K562 (cell line): ENCODE measurements around the gene XPA. TPM values are rescaled to one million over a fixed set of nuclear protein-coding genes. Genes with fewer than 3 reads are reported as not detected.
A peak's percentile ranks its signal among the peaks of the same experiment; 100 is the strongest.

Experiments used
- ATAC-seq: fragments of 200-7000 bp; cut with Tn5 transposase; 3 replicates; pipeline ENCODE4 v1.9.1; 2020; ENCODE audit warnings: moderate library complexity
- BruUV-seq: library from RNA; stranded (reverse); fragments of 400-500 nt; replicated peaks from 2 replicates; lab custom pipeline; 2021; lab: Mats Ljungman, UMichigan
- CTCF ChIA-PET: fragments of 300-600 bp; formaldehyde crosslinking; extraction: SDS; loops from one replicate; lab custom pipeline; 2021; ENCODE audit warnings: low intra/inter-chr PET ratio; lab: Yijun Ruan, JAX
- POLR2A ChIA-PET: fragments of 300-600, 350-650 bp; sonication (Branson Sonifier 250); formaldehyde crosslinking; extraction: SDS; loops from one replicate; lab custom pipeline; 2021; ENCODE audit warnings: antibody characterized with exemption, inconsistent platforms; lab: Yijun Ruan, JAX
- DNase-seq, 4 experiments: peaks; one replicate each; pipeline versions ENCODE4 v3.0.0 to v3.0.0-alpha.2; 2011 to 2018; ENCODE audit warnings: low spot score in 3 of 4, mixed read lengths in 3 of 4; ENCODE audit errors: extremely low read depth in 1 of 4
- FAIRE-seq: peaks from 2 replicates; lab custom pipeline; 2011; peaks lifted over from hg19 to GRCh38; lab: Jason Lieb, UNC
- H2AFZ ChIP-seq: 2 replicates; pipeline ENCODE4 v1.6.0; 2011; ENCODE audit warnings: low read depth, low read length, control low read depth, inconsistent platforms
- H3K27ac ChIP-seq: fragments of 200-600 bp; 3 replicates; pipeline ENCODE4 v1.8.0; 2011; ENCODE audit warnings: low read depth, mild to moderate bottlenecking, control low read depth, inconsistent platforms, low read length, moderate library complexity, mixed read lengths; ENCODE audit errors: extremely low read depth
- H3K27me3 ChIP-seq, 2 experiments: fragments of 300-600 bp in 1 of 2; 2 replicates in 1 of 2; 3 replicates in 1 of 2; pipeline versions ENCODE4 v1.6.0 to v1.8.0; 2011; ENCODE audit warnings: inconsistent platforms in 2 of 2, low read length in 2 of 2, mild to moderate bottlenecking in 1 of 2, mixed read lengths in 1 of 2, moderate library complexity in 1 of 2; ENCODE audit not compliant: control insufficient read depth in 2 of 2, insufficient read depth in 2 of 2
- H3K36me3 ChIP-seq: fragments of 300-600 bp; 3 replicates; pipeline ENCODE4 v1.8.0; 2011; ENCODE audit warnings: mild to moderate bottlenecking, low read length, inconsistent platforms; ENCODE audit not compliant: control insufficient read depth, insufficient read depth
- H3K4me1 ChIP-seq, 2 experiments: fragments of 200-600 bp in 1 of 2; replicated peaks in 1 of 2; 2 replicates in 1 of 2; 3 replicates in 1 of 2; pipeline versions ENCODE4 v1.5.1 to v1.8.0; 2011; ENCODE audit warnings: inconsistent platforms in 2 of 2, low read length in 2 of 2, mild to moderate bottlenecking in 1 of 2, mixed read lengths in 1 of 2, moderate library complexity in 1 of 2; ENCODE audit not compliant: control insufficient read depth in 2 of 2, insufficient read depth in 2 of 2
- H3K4me2 ChIP-seq: 2 replicates; pipeline ENCODE4 v1.6.1; 2011; ENCODE audit warnings: low read length, control low read depth, inconsistent platforms, mixed read lengths; ENCODE audit not compliant: insufficient read depth
- H3K4me3 ChIP-seq: fragments of 200-600 bp; sonication (generic), shearing (Covaris generic); 2 replicates; pipeline ENCODE4 v1.5.1; 2016; ENCODE audit warnings: control low read depth, inconsistent platforms
- H3K79me2 ChIP-seq: fragments of 200-600 bp; 3 replicates; pipeline ENCODE4 v1.8.0; 2011; ENCODE audit warnings: low read length, inconsistent platforms; ENCODE audit not compliant: control insufficient read depth, insufficient read depth
- H3K9ac ChIP-seq, 2 experiments: 2 replicates each; pipeline versions ENCODE4 v1.6.0 to v1.6.1; 2011; ENCODE audit warnings: low read depth in 2 of 2, low read length in 2 of 2, control low read depth in 1 of 2, inconsistent platforms in 1 of 2, mild to moderate bottlenecking in 1 of 2, mixed read lengths in 1 of 2; ENCODE audit not compliant: insufficient read depth in 1 of 2
- H3K9me1 ChIP-seq: one replicate; pipeline ENCODE4 v1.6.0; 2011; ENCODE audit warnings: inconsistent platforms, mild to moderate bottlenecking, low read length, moderate library complexity; ENCODE audit not compliant: control insufficient read depth, insufficient read depth
- H3K9me3 ChIP-seq: replicated peaks from 2 replicates; pipeline ENCODE4 v1.5.1; 2011; ENCODE audit warnings: low read depth, low read length, inconsistent platforms; ENCODE audit not compliant: control insufficient read depth, insufficient read depth
- H4K20me1 ChIP-seq: replicated peaks from 2 replicates; pipeline ENCODE4 v1.6.1; 2011; ENCODE audit warnings: low read length, inconsistent platforms, mixed read lengths; ENCODE audit not compliant: control insufficient read depth, insufficient read depth
- NR4A1 ChIP-seq, 2 experiments: fragments of 250-450 bp in 1 of 2; fragments of 450-650 bp in 1 of 2; sonication (Bioruptor Pico) in 1 of 2; IDR thresholded peaks; 2 replicates each; pipeline versions ENCODE4 v1.4.0 to v1.6.1; 2016 to 2020; ENCODE audit warnings: mild to moderate bottlenecking in 2 of 2, missing compliant biosample characterization in 1 of 2, missing genetic modification characterization in 1 of 2, moderate library complexity in 1 of 2
- POLR2G ChIP-seq: fragments of 200-400 bp; formaldehyde crosslinking; IDR thresholded peaks from 2 replicates; pipeline ENCODE4 v1.6.1; 2017; ENCODE audit warnings: low read depth, mild to moderate bottlenecking, antibody characterized with exemption, low read length, moderate library complexity
- ZNF232 ChIP-seq: sonication (generic); formaldehyde crosslinking; IDR thresholded peaks from 2 replicates; pipeline ENCODE4 v1.8.0; 2022; ENCODE audit warnings: mild to moderate bottlenecking, missing genetic modification reagents
- ZNF431 ChIP-seq: sonication (generic); formaldehyde crosslinking; IDR thresholded peaks from 2 replicates; pipeline ENCODE4 v1.8.0; 2022; ENCODE audit warnings: mild to moderate bottlenecking, missing genetic modification reagents
- ZNF589 ChIP-seq: fragments of 200-800 bp; sonication (Bioruptor generic); IDR thresholded peaks from 2 replicates; pipeline ENCODE4 v1.6.1; 2016; ENCODE audit warnings: low read depth, missing genetic modification characterization, missing compliant biosample characterization
- WGBS: fragments of 100-300 bp; shearing (Covaris generic); methylation state at CpG from one replicate; pipeline ENCODE4 v1.1.6; 2016; ENCODE audit warnings: low coverage, mixed read lengths; ENCODE audit not compliant: insufficient coverage; ENCODE audit errors: missing lambda C conversion rate; 5-methylcytosine and 5-hydroxymethylcytosine counted together
- in situ Hi-C: fragments of 300-500 bp; cut with MboI; formaldehyde crosslinking; loops from 4 replicates; pipeline ENCODE4 v1.15.0; 2018; ENCODE audit warnings: inconsistent platforms, mixed read lengths
- intact Hi-C: fragments of 100-400 bp; cut with micrococcal nuclease; formaldehyde crosslinking; loops from 2 replicates; pipeline ENCODE4 v1.14.2; 2022
- polyA plus RNA-seq, 8 experiments: library from polyadenylated mRNA; depleted of rRNA in 4 of 8; stranded (reverse) in 5 of 8; unstranded in 3 of 8; fragments of >200 nt; fragmentation: Nextera tagmentation in 2 of 8; fragmentation: Illumina TruSeq in 1 of 8; extraction: Ambion mirVana in 2 of 8; extraction: Trizol in 1 of 8; gene quantifications; 2 replicates each; pipeline versions ENCODE4 v1.2.1 to v1.2.3, GENCODE V29; 2011 to 2014; ENCODE audit warnings: inconsistent platforms in 1 of 8, missing spikeins in 1 of 8
- total RNA-seq, 7 experiments: library from RNA; depleted of rRNA in 6 of 7; stranded (reverse); fragments of >200 nt in 6 of 7; fragmentation: Illumina TruSeq in 2 of 7; extraction: Trizol in 2 of 7; gene quantifications; 2 replicates each; pipeline versions ENCODE4 v1.2.1 to v1.2.3, GENCODE V29; 2011 to 2021; ENCODE audit warnings: low replicate concordance in 1 of 7
- TF ChIP-seq, protein P1 (sequence below): IDR thresholded peaks from 3 replicates; pipeline ENCODE4 v1.6.1; 2011; ENCODE audit warnings: borderline replicate concordance, mild to moderate bottlenecking; ENCODE audit not compliant: insufficient read length, insufficient read depth
- TF ChIP-seq, protein P2 (sequence below), 3 experiments: fragments of 200-800 bp in 1 of 3; sonication (Bioruptor generic) in 1 of 3; sonication (generic) in 1 of 3; formaldehyde crosslinking in 1 of 3; IDR thresholded peaks; 2 replicates each; pipeline versions ENCODE4 v1.6.1 to v1.8.0; 2016 to 2022; ENCODE audit warnings: mild to moderate bottlenecking in 2 of 3, missing compliant biosample characterization in 2 of 3, missing genetic modification characterization in 2 of 3, missing genetic modification reagents in 1 of 3
- TF ChIP-seq, protein P3 (sequence below): sonication (generic); formaldehyde crosslinking; IDR thresholded peaks from 2 replicates; pipeline ENCODE4 v1.8.0; 2022; ENCODE audit warnings: missing genetic modification reagents, mild to moderate bottlenecking, borderline replicate concordance
- TF ChIP-seq, protein P4 (sequence below): fragments of 250-450 bp; sonication (Bioruptor Pico); IDR thresholded peaks from 2 replicates; pipeline ENCODE4 v1.9.0; 2021; ENCODE audit warnings: mild to moderate bottlenecking, inconsistent platforms

Gene XPA
- total and polyA plus RNA-seq, 9 of the 15 experiments (the other 6 are each of a cell fraction or from before 2014, with no cell fraction given) = 5.1 to 18.2 (median 14.1) TPM

DNA sequence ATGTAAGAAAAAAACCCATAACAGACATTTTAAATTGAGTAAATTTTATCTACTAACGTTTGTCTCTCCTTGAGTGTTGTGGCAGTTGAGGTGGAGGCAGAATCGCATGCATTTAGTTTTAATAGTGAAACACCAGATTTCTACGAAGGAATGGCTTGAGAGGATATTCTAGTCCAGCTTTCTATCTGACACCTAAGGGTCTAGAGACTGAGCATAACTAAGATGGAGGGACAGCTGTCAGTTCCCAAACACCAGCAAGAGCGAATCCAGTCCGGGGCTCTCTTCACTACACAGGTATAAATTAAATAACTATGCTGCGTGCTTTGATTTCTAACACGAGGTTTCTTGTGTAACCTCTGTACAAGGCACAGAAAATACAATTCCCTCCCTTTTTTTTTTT is 62.1 kb downstream of the XPA start (continued):
- TF ChIP-seq, protein P1, sequence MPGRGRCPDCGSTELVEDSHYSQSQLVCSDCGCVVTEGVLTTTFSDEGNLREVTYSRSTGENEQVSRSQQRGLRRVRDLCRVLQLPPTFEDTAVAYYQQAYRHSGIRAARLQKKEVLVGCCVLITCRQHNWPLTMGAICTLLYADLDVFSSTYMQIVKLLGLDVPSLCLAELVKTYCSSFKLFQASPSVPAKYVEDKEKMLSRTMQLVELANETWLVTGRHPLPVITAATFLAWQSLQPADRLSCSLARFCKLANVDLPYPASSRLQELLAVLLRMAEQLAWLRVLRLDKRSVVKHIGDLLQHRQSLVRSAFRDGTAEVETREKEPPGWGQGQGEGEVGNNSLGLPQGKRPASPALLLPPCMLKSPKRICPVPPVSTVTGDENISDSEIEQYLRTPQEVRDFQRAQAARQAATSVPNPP = no peak
- TF ChIP-seq, protein P2, sequence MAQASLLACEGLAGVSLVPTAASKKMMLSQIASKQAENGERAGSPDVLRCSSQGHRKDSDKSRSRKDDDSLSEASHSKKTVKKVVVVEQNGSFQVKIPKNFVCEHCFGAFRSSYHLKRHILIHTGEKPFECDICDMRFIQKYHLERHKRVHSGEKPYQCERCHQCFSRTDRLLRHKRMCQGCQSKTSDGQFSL (CRISPR knock-in tag; IDR thresholded peaks at IDR 0.05) = no peak
- TF ChIP-seq, protein P2 (tag; IDR thresholded peaks at IDR 0.05) = peak in 1 of 2 experiments; percentile 64; a peak in 2 of 4 replicates
- TF ChIP-seq, all 486 proteins: peak for 20

DNA sequence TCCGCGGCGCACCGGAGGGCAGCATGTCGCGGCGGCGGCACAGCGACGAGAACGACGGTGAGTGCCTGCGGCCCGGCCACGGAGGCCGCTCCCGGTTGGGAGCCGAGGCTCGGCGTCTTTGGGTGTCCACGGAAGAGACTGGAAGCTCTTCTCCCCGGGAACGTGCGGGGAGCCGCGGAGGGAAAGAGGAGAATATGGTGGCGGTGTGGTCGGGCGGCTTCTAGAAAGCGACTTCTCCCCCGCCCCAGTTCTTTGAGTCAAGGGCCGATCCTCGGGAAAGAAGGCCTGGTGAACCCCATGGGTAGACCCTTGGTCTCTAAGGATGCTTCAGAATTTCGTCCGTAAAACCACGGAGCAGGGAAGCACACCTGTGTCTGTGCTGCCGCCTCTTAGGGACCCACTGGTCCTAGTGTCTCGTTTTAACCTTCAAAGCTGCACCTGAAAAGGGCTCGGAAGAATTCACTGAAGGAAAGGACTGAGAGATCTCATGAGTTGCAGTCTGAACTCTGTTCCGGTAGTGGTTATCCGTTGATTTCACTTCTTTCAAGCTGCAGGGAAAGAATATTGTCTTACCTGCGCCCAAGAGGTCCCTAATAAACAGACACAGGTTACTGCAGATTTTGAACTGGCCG is 63.2 kb downstream of the XPA start:
- BruUV-seq = no TSS peak
- H3K9me1 ChIP-seq = peaks cover 1% of the 10 kb centered on the region
- peaks cover 91% of the 10 kb centered on the region for H3K79me2 ChIP-seq
- peaks cover 4 to 24% of the 10 kb centered on the region in 2 experiments; a peak in 3 of 5 replicates for H3K4me1 ChIP-seq
- H3K9me3 ChIP-seq = no peaks in the 10 kb centered on the region
- peak overlapping the region; percentile 98 for H3K27ac ChIP-seq
- in situ Hi-C loops (no loop called here), intact Hi-C loops (no loop called here)
- FAIRE-seq (no peak), DNase-seq (no peak), ATAC-seq (peak; percentile 5)
- no peaks in the 10 kb centered on the region for H3K27me3 ChIP-seq
- H3K4me2 ChIP-seq = peak overlapping the region; percentile 91
- 0% methylated on average over 22 of the region's 43 CpGs for WGBS
- H4K20me1 ChIP-seq = peaks cover 8% of the 10 kb centered on the region
- POLR2A ChIA-PET = interaction anchor here (0.6 to 2.7 kb wide), 19 partner anchors 9 to 247 kb away, joined by 3 to 18 read pairs (median 5); no protein-coding TSS in a partner anchor
- peaks cover 29% of the 10 kb centered on the region for H3K36me3 ChIP-seq
- H3K4me3 ChIP-seq = peak overlapping the region; percentile 76
- CTCF ChIA-PET = no interaction called here
- peak overlapping the region; percentile 64; the same call in 1 of the 2 replicates for H2AFZ ChIP-seq
- peak overlapping the region; percentile 95 to 99 for H3K9ac ChIP-seq
- TF ChIP-seq ZNF232 = 0 out of 2 replicates have a peak, but pooled peaks have one; percentile 56
- TF ChIP-seq ZNF431 = 0 out of 2 replicates have a peak, but pooled peaks have one; percentile 32
- TF ChIP-seq, protein P3, sequence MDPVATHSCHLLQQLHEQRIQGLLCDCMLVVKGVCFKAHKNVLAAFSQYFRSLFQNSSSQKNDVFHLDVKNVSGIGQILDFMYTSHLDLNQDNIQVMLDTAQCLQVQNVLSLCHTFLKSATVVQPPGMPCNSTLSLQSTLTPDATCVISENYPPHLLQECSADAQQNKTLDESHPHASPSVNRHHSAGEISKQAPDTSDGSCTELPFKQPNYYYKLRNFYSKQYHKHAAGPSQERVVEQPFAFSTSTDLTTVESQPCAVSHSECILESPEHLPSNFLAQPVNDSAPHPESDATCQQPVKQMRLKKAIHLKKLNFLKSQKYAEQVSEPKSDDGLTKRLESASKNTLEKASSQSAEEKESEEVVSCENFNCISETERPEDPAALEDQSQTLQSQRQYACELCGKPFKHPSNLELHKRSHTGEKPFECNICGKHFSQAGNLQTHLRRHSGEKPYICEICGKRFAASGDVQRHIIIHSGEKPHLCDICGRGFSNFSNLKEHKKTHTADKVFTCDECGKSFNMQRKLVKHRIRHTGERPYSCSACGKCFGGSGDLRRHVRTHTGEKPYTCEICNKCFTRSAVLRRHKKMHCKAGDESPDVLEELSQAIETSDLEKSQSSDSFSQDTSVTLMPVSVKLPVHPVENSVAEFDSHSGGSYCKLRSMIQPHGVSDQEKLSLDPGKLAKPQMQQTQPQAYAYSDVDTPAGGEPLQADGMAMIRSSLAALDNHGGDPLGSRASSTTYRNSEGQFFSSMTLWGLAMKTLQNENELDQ (CRISPR knock-in tag) = 0 out of 2 replicates have a peak, but pooled peaks have one; percentile 54
- no peak for TF ChIP-seq NR4A1 (CRISPR knock-in tag; IDR thresholded peaks at IDR 0.05)
- no peak for TF ChIP-seq NR4A1 (tag; IDR thresholded peaks at IDR 0.05)
- no peak for TF ChIP-seq ZNF589 (CRISPR knock-in tag)
- TF ChIP-seq, protein P4, sequence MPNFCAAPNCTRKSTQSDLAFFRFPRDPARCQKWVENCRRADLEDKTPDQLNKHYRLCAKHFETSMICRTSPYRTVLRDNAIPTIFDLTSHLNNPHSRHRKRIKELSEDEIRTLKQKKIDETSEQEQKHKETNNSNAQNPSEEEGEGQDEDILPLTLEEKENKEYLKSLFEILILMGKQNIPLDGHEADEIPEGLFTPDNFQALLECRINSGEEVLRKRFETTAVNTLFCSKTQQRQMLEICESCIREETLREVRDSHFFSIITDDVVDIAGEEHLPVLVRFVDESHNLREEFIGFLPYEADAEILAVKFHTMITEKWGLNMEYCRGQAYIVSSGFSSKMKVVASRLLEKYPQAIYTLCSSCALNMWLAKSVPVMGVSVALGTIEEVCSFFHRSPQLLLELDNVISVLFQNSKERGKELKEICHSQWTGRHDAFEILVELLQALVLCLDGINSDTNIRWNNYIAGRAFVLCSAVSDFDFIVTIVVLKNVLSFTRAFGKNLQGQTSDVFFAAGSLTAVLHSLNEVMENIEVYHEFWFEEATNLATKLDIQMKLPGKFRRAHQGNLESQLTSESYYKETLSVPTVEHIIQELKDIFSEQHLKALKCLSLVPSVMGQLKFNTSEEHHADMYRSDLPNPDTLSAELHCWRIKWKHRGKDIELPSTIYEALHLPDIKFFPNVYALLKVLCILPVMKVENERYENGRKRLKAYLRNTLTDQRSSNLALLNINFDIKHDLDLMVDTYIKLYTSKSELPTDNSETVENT (CRISPR knock-in tag) = 0 out of 2 replicates have a peak, but pooled peaks have one; percentile 6
- TF ChIP-seq POLR2G = no peak; the same call in 1 of the 2 replicates
